ENCODE measurements around the gene PRSS8.

- TF ChIP-seq, protein P1, sequence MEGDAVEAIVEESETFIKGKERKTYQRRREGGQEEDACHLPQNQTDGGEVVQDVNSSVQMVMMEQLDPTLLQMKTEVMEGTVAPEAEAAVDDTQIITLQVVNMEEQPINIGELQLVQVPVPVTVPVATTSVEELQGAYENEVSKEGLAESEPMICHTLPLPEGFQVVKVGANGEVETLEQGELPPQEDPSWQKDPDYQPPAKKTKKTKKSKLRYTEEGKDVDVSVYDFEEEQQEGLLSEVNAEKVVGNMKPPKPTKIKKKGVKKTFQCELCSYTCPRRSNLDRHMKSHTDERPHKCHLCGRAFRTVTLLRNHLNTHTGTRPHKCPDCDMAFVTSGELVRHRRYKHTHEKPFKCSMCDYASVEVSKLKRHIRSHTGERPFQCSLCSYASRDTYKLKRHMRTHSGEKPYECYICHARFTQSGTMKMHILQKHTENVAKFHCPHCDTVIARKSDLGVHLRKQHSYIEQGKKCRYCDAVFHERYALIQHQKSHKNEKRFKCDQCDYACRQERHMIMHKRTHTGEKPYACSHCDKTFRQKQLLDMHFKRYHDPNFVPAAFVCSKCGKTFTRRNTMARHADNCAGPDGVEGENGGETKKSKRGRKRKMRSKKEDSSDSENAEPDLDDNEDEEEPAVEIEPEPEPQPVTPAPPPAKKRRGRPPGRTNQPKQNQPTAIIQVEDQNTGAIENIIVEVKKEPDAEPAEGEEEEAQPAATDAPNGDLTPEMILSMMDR (conservative IDR thresholded peaks at IDR 0.05 in 1 of 2, IDR thresholded peaks at IDR 0.05 in 1 of 2; ENCODE audit: extremely low read depth in 1 of 2, insufficient read depth in 1 of 2, low read depth in 1 of 2, low read length in 2 of 2) = no peak
- TF ChIP-seq EZH2 (IDR thresholded peaks at IDR 0.05; ENCODE audit: borderline replicate concordance, low read length) = no peak
These were observed 13.8 kb upstream of the PRSS8 start for GRCh38 chr16:31149332-31149731.

Measured in mammary epithelial cell (primary cell).